ENCODE results near the gene SEMA7A. TPM values are rescaled to one million over a fixed set of nuclear protein-coding genes. Genes with fewer than 3 reads are reported as not detected.

The SEMA7A gene
- total and polyA plus RNA-seq, 2 of the 4 experiments (the other 2 are of a cell fraction), result 30.5 to 87.3 TPM

- no peak overlapping the region for H2BK5ac ChIP-seq (ENCODE audit: low read depth, low read length, poor library complexity, severe bottlenecking)
- H3K18ac ChIP-seq (ENCODE audit: low read depth, low read length), result no peak overlapping the region
- H3K4me3 ChIP-seq (ENCODE audit: insufficient read depth, low read depth, low read length), result no peak overlapping the region
- H3K9me3 ChIP-seq (ENCODE audit: control insufficient read depth, insufficient read depth, low read length), result no peaks in the 10 kb centered on the region
- no peak overlapping the region for H2BK120ac ChIP-seq (ENCODE audit: low read depth, low read length)
- no peak overlapping the region for H4K5ac ChIP-seq (ENCODE audit: low read depth, low read length)
- TF ChIP-seq, protein P1, sequence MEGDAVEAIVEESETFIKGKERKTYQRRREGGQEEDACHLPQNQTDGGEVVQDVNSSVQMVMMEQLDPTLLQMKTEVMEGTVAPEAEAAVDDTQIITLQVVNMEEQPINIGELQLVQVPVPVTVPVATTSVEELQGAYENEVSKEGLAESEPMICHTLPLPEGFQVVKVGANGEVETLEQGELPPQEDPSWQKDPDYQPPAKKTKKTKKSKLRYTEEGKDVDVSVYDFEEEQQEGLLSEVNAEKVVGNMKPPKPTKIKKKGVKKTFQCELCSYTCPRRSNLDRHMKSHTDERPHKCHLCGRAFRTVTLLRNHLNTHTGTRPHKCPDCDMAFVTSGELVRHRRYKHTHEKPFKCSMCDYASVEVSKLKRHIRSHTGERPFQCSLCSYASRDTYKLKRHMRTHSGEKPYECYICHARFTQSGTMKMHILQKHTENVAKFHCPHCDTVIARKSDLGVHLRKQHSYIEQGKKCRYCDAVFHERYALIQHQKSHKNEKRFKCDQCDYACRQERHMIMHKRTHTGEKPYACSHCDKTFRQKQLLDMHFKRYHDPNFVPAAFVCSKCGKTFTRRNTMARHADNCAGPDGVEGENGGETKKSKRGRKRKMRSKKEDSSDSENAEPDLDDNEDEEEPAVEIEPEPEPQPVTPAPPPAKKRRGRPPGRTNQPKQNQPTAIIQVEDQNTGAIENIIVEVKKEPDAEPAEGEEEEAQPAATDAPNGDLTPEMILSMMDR (conservative IDR thresholded peaks at IDR 0.05; ENCODE audit: low read depth, low read length), result no peak
- no peak for TF ChIP-seq RCOR1 (IDR thresholded peaks at IDR 0.05; ENCODE audit: insufficient replicate concordance, low read length)
- no peak for TF ChIP-seq RFX5 (IDR thresholded peaks at IDR 0.05; ENCODE audit: low read depth, low read length)
- TF ChIP-seq BHLHE40 (IDR thresholded peaks at IDR 0.05; ENCODE audit: low read depth, low read length), result no peak
- no peak for TF ChIP-seq SMC3 (IDR thresholded peaks at IDR 0.05; ENCODE audit: low read depth, low read length)
- TF ChIP-seq MXI1 (IDR thresholded peaks at IDR 0.05; ENCODE audit: borderline replicate concordance, low read depth, low read length), result no peak
- no peak for TF ChIP-seq MAFK (IDR thresholded peaks at IDR 0.05; ENCODE audit: low read depth, low read length)
- TF ChIP-seq CEBPB (IDR thresholded peaks at IDR 0.05; ENCODE audit: low read depth, low read length), result no peak
- TF ChIP-seq FOS (IDR thresholded peaks at IDR 0.05; ENCODE audit: low read depth, low read length), result no peak
- no peak for TF ChIP-seq CHD1 (IDR thresholded peaks at IDR 0.05; ENCODE audit: low read depth, low read length)
- TF ChIP-seq USF2 (IDR thresholded peaks at IDR 0.05; ENCODE audit: low read depth, low read length), result no peak
- TF ChIP-seq MAZ (IDR thresholded peaks at IDR 0.05; ENCODE audit: borderline replicate concordance, low read depth, low read length), result no peak
- TF ChIP-seq RAD21 (IDR thresholded peaks at IDR 0.05; ENCODE audit: low read length), result no peak
- no peak overlapping the region for H3K14ac ChIP-seq (replicated peaks; ENCODE audit: low read depth, low read length)
- H3K4me1 ChIP-seq (ENCODE audit: control insufficient read depth, insufficient read depth, low read length), result peaks cover 2% of the 10 kb centered on the region; the same call in 1 of the 2 replicates
- H4K20me1 ChIP-seq (ENCODE audit: insufficient read depth, low read length), result no peaks in the 10 kb centered on the region
- no peak overlapping the region for H3K4me2 ChIP-seq (ENCODE audit: low read depth, low read length)
- no peak overlapping the region for H3K4ac ChIP-seq (ENCODE audit: low read depth, low read length)
- H2BK15ac ChIP-seq (ENCODE audit: low read depth, low read length), result no peak overlapping the region
- no peak overlapping the region for H2AK9ac ChIP-seq (replicated peaks; ENCODE audit: low read depth, low read length, poor library complexity)
- ChIA-PET CTCF (no interaction called here), POLR2A (ENCODE audit: unreplicated experiment) (no interaction called here)
- H3K27ac ChIP-seq (ENCODE audit: insufficient read depth, low read length), result no peak overlapping the region
- H4K91ac ChIP-seq (ENCODE audit: insufficient read depth, low read depth, low read length), result no peak overlapping the region
- H4K8ac ChIP-seq (ENCODE audit: low read depth in 2 of 2, low read length in 2 of 2), result no peak overlapping the region
- DNase-seq (no peak), ATAC-seq (ENCODE audit: low read depth) (no peak)
- no peak overlapping the region for H2BK20ac ChIP-seq (ENCODE audit: low read depth, low read length)
- H3K9ac ChIP-seq (ENCODE audit: low read depth, low read length), result no peak overlapping the region
- no peak overlapping the region for H2AFZ ChIP-seq (replicated peaks; ENCODE audit: low read length, poor library complexity)
- peaks cover 3% of the 10 kb centered on the region for H3K9me1 ChIP-seq (ENCODE audit: insufficient read depth, low read length)
- 90% methylated on average over 6 of the region's 16 CpGs; no CpG with 5 or more reads in 1 of the 2 experiments for WGBS, 2 experiments (ENCODE audit: extremely low coverage in 2 of 2, insufficient read length in 1 of 2)
- in situ Hi-C loops (cut with MboI; ENCODE audit: low sequenced_read_pairs) (no loop called here), dilution Hi-C loops (cut with HindIII; ENCODE audit: low sequenced_read_pairs, unreplicated experiment) (no loop called here), intact Hi-C loops (cut with micrococcal nuclease) (no loop called here)
- no TSS peak for BruUV-seq (replicated peaks)
- 0 out of 4 replicates have a peak, but pooled peaks cover 0 to 6% of the 10 kb centered on the region in 2 experiments for H3K79me1 ChIP-seq (ENCODE audit: low read depth in 1 of 2, low read length in 2 of 2)
- no peak overlapping the region for H3K23ac ChIP-seq (ENCODE audit: low read depth, low read length)
- H2AK5ac ChIP-seq (ENCODE audit: low read depth, low read length), result no peak overlapping the region
- no peaks in the 10 kb centered on the region for H3K27me3 ChIP-seq (ENCODE audit: control insufficient read depth, insufficient read depth, low read length)
- no peak overlapping the region for H3K56ac ChIP-seq (ENCODE audit: extremely low read depth, insufficient read depth, low read length)
- peaks cover 45% of the 10 kb centered on the region for H3K36me3 ChIP-seq (ENCODE audit: control insufficient read depth, insufficient read depth, low read length)
Observed at GRCh38 chr15:74451861-74452835, 18.4 kb upstream of the SEMA7A start.
